ENCODE measurements around the gene SETD3. TPM values are rescaled to one million over a fixed set of nuclear protein-coding genes. Genes with fewer than 3 reads are reported as not detected.

Gene SETD3
- total and polyA plus RNA-seq, 10 of the 15 experiments (the other 5 are each of a cell fraction or from before 2014, with no cell fraction given) = 11.3 to 44.2 (median 36.5) TPM

DNA sequence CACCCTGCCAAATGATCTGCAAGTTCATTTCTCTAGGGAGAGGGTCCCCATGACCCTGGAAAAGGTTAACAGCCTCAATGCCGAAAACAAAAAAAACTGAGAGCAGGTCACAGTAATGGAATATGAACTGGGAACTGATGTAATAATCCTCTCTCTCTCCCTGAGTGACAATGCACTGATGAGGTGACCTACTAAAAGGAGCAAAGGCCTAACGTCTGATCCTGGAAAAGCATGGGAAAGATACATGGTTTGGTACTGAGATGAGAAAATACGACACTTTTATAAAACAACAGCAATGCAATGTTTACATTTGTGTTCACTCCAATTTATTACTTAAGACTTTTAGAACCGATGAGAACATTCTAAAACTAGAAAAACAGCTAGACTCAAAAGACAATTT is 27.7 kb downstream of the SETD3 start:
- ChIA-PET SMC1A (ENCODE audit: uncharacterized antibody, unreplicated experiment) (interaction anchor here (1.3 kb wide), 1 partner anchor 9 kb away, joined by 3 read pairs; no protein-coding TSS in a partner anchor), POLR2A (interaction anchor here (0.8 to 1.7 kb wide), 2 partner anchors 9 to 28 kb away, joined by 3 to 4 read pairs; partner anchors contain the start of gene SETD3), RAD21 (ENCODE audit: unreplicated experiment) (no interaction called here), CTCF (no interaction called here)
- no peak overlapping the region for H3K4me3 ChIP-seq
- ATAC-seq (no peak), DNase-seq (ENCODE audit: low read depth, low spot score) (no peak), FAIRE-seq (no peak)
- peaks cover 7 to 12% of the 10 kb centered on the region in 2 experiments; a peak in 3 of 4 replicates for H3K36me3 ChIP-seq (ENCODE audit: control insufficient read depth in 2 of 2, insufficient read depth in 2 of 2, low read length in 1 of 2)
- no peak overlapping the region for H3K27ac ChIP-seq (ENCODE audit: control insufficient read depth, insufficient read depth)
- H4K20me1 ChIP-seq (ENCODE audit: control insufficient read depth, insufficient read depth) = no peaks in the 10 kb centered on the region
- no peaks in the 10 kb centered on the region for H3K27me3 ChIP-seq (replicated peaks in 1 of 2; ENCODE audit: control insufficient read depth in 2 of 2, insufficient read depth in 2 of 2, low read length in 1 of 2)
- H3K9ac ChIP-seq (ENCODE audit: control insufficient read depth, insufficient read depth, low read length) = no peak overlapping the region
- H2AFZ ChIP-seq (ENCODE audit: control insufficient read depth, low read depth, low read length) = no peak overlapping the region
- no peaks in the 10 kb centered on the region for H3K9me3 ChIP-seq (replicated peaks; ENCODE audit: control insufficient read depth, insufficient read depth, low read length)
- intact Hi-C loops (cut with micrococcal nuclease; ENCODE audit: unreplicated experiment) = no loop called here
- no TSS peak for BruUV-seq (replicated peaks)
- TF ChIP-seq STAT1 (conservative IDR thresholded peaks at IDR 0.05) (no peak), MTA3 (IDR thresholded peaks at IDR 0.05; ENCODE audit: borderline replicate concordance, low read length) (no peak), SIN3A (IDR thresholded peaks at IDR 0.05; ENCODE audit: low read depth, low read length) (no peak), SP1 (IDR thresholded peaks at IDR 0.05; ENCODE audit: low read depth, low read length) (no peak), EED (IDR thresholded peaks at IDR 0.05; ENCODE audit: low read depth) (no peak), ZZZ3 (IDR thresholded peaks at IDR 0.05; ENCODE audit: control insufficient read depth, insufficient read length, low read depth) (no peak), PML (IDR thresholded peaks at IDR 0.05; ENCODE audit: low read length) (no peak), PKNOX1 (IDR thresholded peaks at IDR 0.05) (no peak), NR2F1 (conservative IDR thresholded peaks at IDR 0.05) (no peak), HDAC2 (IDR thresholded peaks at IDR 0.05) (no peak), EGR1 (IDR thresholded peaks at IDR 0.05; ENCODE audit: borderline replicate concordance in 1 of 2, low read depth in 2 of 2, low read length in 2 of 2) (no peak), TCF12 (IDR thresholded peaks at IDR 0.05; ENCODE audit: low read depth, low read length) (no peak), SMC3 (IDR thresholded peaks at IDR 0.05; ENCODE audit: borderline replicate concordance, low read length) (no peak), CBX3 (IDR thresholded peaks at IDR 0.05; ENCODE audit: borderline replicate concordance, low read depth) (no peak)
- TF ChIP-seq, protein P1, sequence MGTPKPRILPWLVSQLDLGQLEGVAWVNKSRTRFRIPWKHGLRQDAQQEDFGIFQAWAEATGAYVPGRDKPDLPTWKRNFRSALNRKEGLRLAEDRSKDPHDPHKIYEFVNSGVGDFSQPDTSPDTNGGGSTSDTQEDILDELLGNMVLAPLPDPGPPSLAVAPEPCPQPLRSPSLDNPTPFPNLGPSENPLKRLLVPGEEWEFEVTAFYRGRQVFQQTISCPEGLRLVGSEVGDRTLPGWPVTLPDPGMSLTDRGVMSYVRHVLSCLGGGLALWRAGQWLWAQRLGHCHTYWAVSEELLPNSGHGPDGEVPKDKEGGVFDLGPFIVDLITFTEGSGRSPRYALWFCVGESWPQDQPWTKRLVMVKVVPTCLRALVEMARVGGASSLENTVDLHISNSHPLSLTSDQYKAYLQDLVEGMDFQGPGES (IDR thresholded peaks at IDR 0.05) = no peak
- H3K79me2 ChIP-seq (ENCODE audit: control insufficient read depth, insufficient read depth, low read length) = no peaks in the 10 kb centered on the region
- WGBS (ENCODE audit: insufficient coverage, insufficient replicate concordance, low lambda C conversion rate, missing lambda C conversion rate) = 100% methylated on average over 4 of the region's 4 CpGs
- in situ Hi-C loops (cut with MboI) = no loop called here
- no peak overlapping the region for H3K4me2 ChIP-seq (ENCODE audit: control insufficient read depth, insufficient read depth)
- no peaks in the 10 kb centered on the region for H3K4me1 ChIP-seq (ENCODE audit: control insufficient read depth, insufficient read depth, low read length)

Measured in GM12878 (cell line).